HG02973 (cell line): ENCODE results near the gene CCR8.
"Not testable (repeated sequence)": the region's sequence is repeated elsewhere in the genome, so short reads cannot be mapped to it uniquely, and the experiment has no call there.

Source experiments
- ATAC-seq: cut with Tn5 transposase; IDR thresholded peaks from one replicate; pipeline ENCODE4 v1.9.1; 2021; ENCODE audit warnings: moderate library complexity; ENCODE audit not compliant: unreplicated experiment

The CCR8 gene

GRCh38 chr3:39313289-39313688 lies 16.2 kb upstream of the CCR8 start:
- ATAC-seq: no peak

GRCh38 chr3:39315420-39315819 lies 14.1 kb upstream of the CCR8 start:
- ATAC-seq: no peak

- ATAC-seq: no peak
These were observed 11.8 kb upstream of the CCR8 start for GRCh38 chr3:39317571-39318169.

- ATAC-seq: no peak
These were observed 11.2 kb upstream of the CCR8 start for GRCh38 chr3:39318301-39318700.

- no peak for ATAC-seq
These were observed 10.3 kb upstream of the CCR8 start for GRCh38 chr3:39319249-39319648.

GRCh38 chr3:39321574-39321983 lies 7.9 kb upstream of the CCR8 start:
- ATAC-seq: not testable (repeated sequence)

- ATAC-seq: not testable (repeated sequence)
These were observed 7.2 kb upstream of the CCR8 start for GRCh38 chr3:39322209-39322715.

GRCh38 chr3:39322936-39323335 lies 6.6 kb upstream of the CCR8 start:
- ATAC-seq: no peak

- ATAC-seq: no peak
These were observed 6.0 kb upstream of the CCR8 start for GRCh38 chr3:39323494-39323893.

- ATAC-seq: no peak
These were observed 4.3 kb upstream of the CCR8 start for GRCh38 chr3:39325236-39325635.

GRCh38 chr3:39327053-39327745 lies 2.3 kb upstream of the CCR8 start:
- ATAC-seq: no peak

GRCh38 chr3:39327746-39328349 lies 1.7 kb upstream of the CCR8 start:
- peak; percentile 87 for ATAC-seq

GRCh38 chr3:39330824-39331223 lies 1.3 kb downstream of the CCR8 start:
- ATAC-seq: no peak

- no peak for ATAC-seq
These were observed 3.0 kb downstream of the CCR8 start for GRCh38 chr3:39332525-39332924.

- ATAC-seq: no peak
These were observed 4.1 kb downstream of the CCR8 start for GRCh38 chr3:39333607-39334006.

GRCh38 chr3:39334205-39334604 lies 4.7 kb downstream of the CCR8 start:
- ATAC-seq: no peak

GRCh38 chr3:39338201-39338600 lies 8.7 kb downstream of the CCR8 start:
- ATAC-seq: no peak

- no peak for ATAC-seq
These were observed 9.6 kb downstream of the CCR8 start for GRCh38 chr3:39339086-39339485.

GRCh38 chr3:39343076-39343717 lies 13.7 kb downstream of the CCR8 start:
- ATAC-seq: no peak

GRCh38 chr3:39343760-39344159 lies 14.3 kb downstream of the CCR8 start:
- ATAC-seq: no peak

GRCh38 chr3:39344746-39345344 lies 15.3 kb downstream of the CCR8 start:
- no peak for ATAC-seq
